ENCODE data around the gene CACNA1G.

Gene CACNA1G

GRCh38 chr17:50624321-50624934, 63.9 kb downstream of the CACNA1G start:
- no peaks in the 10 kb centered on the region for H3K27me3 ChIP-seq (ENCODE audit: control insufficient read depth, insufficient read depth, low read length)
- no peaks in the 10 kb centered on the region for H3K9me3 ChIP-seq (replicated peaks; ENCODE audit: low read length)
- no peak overlapping the region for H3K4me3 ChIP-seq (ENCODE audit: low read length)
- H3K4me1 ChIP-seq (ENCODE audit: control insufficient read depth, insufficient read depth, low read length), result peaks cover under 1% of the 10 kb centered on the region
- H3K4me2 ChIP-seq (ENCODE audit: low read length), result no peak overlapping the region
- H3K36me3 ChIP-seq (ENCODE audit: insufficient read depth, low read length), result no peaks in the 10 kb centered on the region
- H3K9ac ChIP-seq (ENCODE audit: low read depth, low read length), result no peak overlapping the region

- Histone ChIP-seq H3K36me3 (ENCODE audit: insufficient read depth, low read length) (no peaks in the 10 kb centered on the region), H3K4me2 (ENCODE audit: low read length) (no peak overlapping the region), H3K4me1 (ENCODE audit: control insufficient read depth, insufficient read depth, low read length) (no peaks in the 10 kb centered on the region), H3K27me3 (ENCODE audit: control insufficient read depth, insufficient read depth, low read length) (no peaks in the 10 kb centered on the region), H3K9me3 (replicated peaks; ENCODE audit: low read length) (no peaks in the 10 kb centered on the region), H3K4me3 (ENCODE audit: low read length) (no peak overlapping the region), H3K9ac (ENCODE audit: low read depth, low read length) (no peak overlapping the region)
Measured at GRCh38 chr17:50625032-50625871, 64.7 kb downstream of the CACNA1G start.

- Histone ChIP-seq H3K36me3 (ENCODE audit: insufficient read depth, low read length) (no peaks in the 10 kb centered on the region), H3K4me2 (ENCODE audit: low read length) (no peak overlapping the region), H3K4me1 (ENCODE audit: control insufficient read depth, insufficient read depth, low read length) (peaks cover 3% of the 10 kb centered on the region), H3K9ac (ENCODE audit: low read depth, low read length) (no peak overlapping the region), H3K27me3 (ENCODE audit: control insufficient read depth, insufficient read depth, low read length) (no peaks in the 10 kb centered on the region), H3K9me3 (replicated peaks; ENCODE audit: low read length) (no peaks in the 10 kb centered on the region), H3K4me3 (ENCODE audit: low read length) (no peak overlapping the region)
Measured at GRCh38 chr17:50626037-50626574, 65.6 kb downstream of the CACNA1G start.

- no peak overlapping the region for H3K9ac ChIP-seq (ENCODE audit: low read depth, low read length)
- no peak overlapping the region for H3K4me3 ChIP-seq (ENCODE audit: low read length)
- peaks cover 14% of the 10 kb centered on the region for H3K4me1 ChIP-seq (ENCODE audit: control insufficient read depth, insufficient read depth, low read length)
- no peaks in the 10 kb centered on the region for H3K36me3 ChIP-seq (ENCODE audit: insufficient read depth, low read length)
- no peaks in the 10 kb centered on the region for H3K9me3 ChIP-seq (replicated peaks; ENCODE audit: low read length)
- H3K4me2 ChIP-seq (ENCODE audit: low read length), result no peak overlapping the region
- no peaks in the 10 kb centered on the region for H3K27me3 ChIP-seq (ENCODE audit: control insufficient read depth, insufficient read depth, low read length)
Measured at GRCh38 chr17:50627036-50627781, 66.7 kb downstream of the CACNA1G start.

- Histone ChIP-seq H3K9ac (ENCODE audit: low read depth, low read length) (no peak overlapping the region), H3K9me3 (replicated peaks; ENCODE audit: low read length) (no peaks in the 10 kb centered on the region), H3K4me3 (ENCODE audit: low read length) (no peak overlapping the region), H3K4me2 (ENCODE audit: low read length) (no peak overlapping the region), H3K27me3 (ENCODE audit: control insufficient read depth, insufficient read depth, low read length) (no peaks in the 10 kb centered on the region), H3K36me3 (ENCODE audit: insufficient read depth, low read length) (no peaks in the 10 kb centered on the region), H3K4me1 (ENCODE audit: control insufficient read depth, insufficient read depth, low read length) (peaks cover 15% of the 10 kb centered on the region)
Measured at GRCh38 chr17:50627782-50628601, 67.5 kb downstream of the CACNA1G start.

GRCh38 chr17:50629902-50630301, 69.4 kb downstream of the CACNA1G start:
- Histone ChIP-seq H3K36me3 (ENCODE audit: insufficient read depth, low read length) (no peaks in the 10 kb centered on the region), H3K4me1 (ENCODE audit: control insufficient read depth, insufficient read depth, low read length) (peaks cover 21% of the 10 kb centered on the region), H3K9me3 (replicated peaks; ENCODE audit: low read length) (no peaks in the 10 kb centered on the region), H3K4me3 (ENCODE audit: low read length) (no peak overlapping the region), H3K4me2 (ENCODE audit: low read length) (no peak overlapping the region), H3K9ac (ENCODE audit: low read depth, low read length) (no peak overlapping the region), H3K27me3 (ENCODE audit: control insufficient read depth, insufficient read depth, low read length) (no peaks in the 10 kb centered on the region)

GRCh38 chr17:50630524-50631194, 70.1 kb downstream of the CACNA1G start:
- no peaks in the 10 kb centered on the region for H3K9me3 ChIP-seq (replicated peaks; ENCODE audit: low read length)
- H3K4me1 ChIP-seq (ENCODE audit: control insufficient read depth, insufficient read depth, low read length), result peaks cover 21% of the 10 kb centered on the region
- H3K9ac ChIP-seq (ENCODE audit: low read depth, low read length), result no peak overlapping the region
- no peaks in the 10 kb centered on the region for H3K36me3 ChIP-seq (ENCODE audit: insufficient read depth, low read length)
- H3K27me3 ChIP-seq (ENCODE audit: control insufficient read depth, insufficient read depth, low read length), result no peaks in the 10 kb centered on the region
- H3K4me3 ChIP-seq (ENCODE audit: low read length), result no peak overlapping the region
- H3K4me2 ChIP-seq (ENCODE audit: low read length), result no peak overlapping the region

GRCh38 chr17:50631195-50631907, 70.8 kb downstream of the CACNA1G start:
- Histone ChIP-seq H3K9ac (ENCODE audit: low read depth, low read length) (no peak overlapping the region), H3K36me3 (ENCODE audit: insufficient read depth, low read length) (peaks cover 1% of the 10 kb centered on the region), H3K4me2 (ENCODE audit: low read length) (no peak overlapping the region), H3K4me1 (ENCODE audit: control insufficient read depth, insufficient read depth, low read length) (peaks cover 27% of the 10 kb centered on the region), H3K9me3 (replicated peaks; ENCODE audit: low read length) (no peaks in the 10 kb centered on the region), H3K4me3 (ENCODE audit: low read length) (no peak overlapping the region), H3K27me3 (ENCODE audit: control insufficient read depth, insufficient read depth, low read length) (no peaks in the 10 kb centered on the region)

- no peaks in the 10 kb centered on the region for H3K9me3 ChIP-seq (replicated peaks; ENCODE audit: low read length)
- H3K9ac ChIP-seq (ENCODE audit: low read depth, low read length), result no peak overlapping the region
- no peaks in the 10 kb centered on the region for H3K27me3 ChIP-seq (ENCODE audit: control insufficient read depth, insufficient read depth, low read length)
- no peak overlapping the region for H3K4me2 ChIP-seq (ENCODE audit: low read length)
- H3K36me3 ChIP-seq (ENCODE audit: insufficient read depth, low read length), result peaks cover 3% of the 10 kb centered on the region
- H3K4me1 ChIP-seq (ENCODE audit: control insufficient read depth, insufficient read depth, low read length), result peaks cover 34% of the 10 kb centered on the region
- H3K4me3 ChIP-seq (ENCODE audit: low read length), result no peak overlapping the region
Measured at GRCh38 chr17:50631908-50632571, 71.5 kb downstream of the CACNA1G start.

GRCh38 chr17:50632637-50633036, 72.1 kb downstream of the CACNA1G start:
- Histone ChIP-seq H3K36me3 (ENCODE audit: insufficient read depth, low read length) (peaks cover 3% of the 10 kb centered on the region), H3K4me2 (ENCODE audit: low read length) (no peak overlapping the region), H3K4me3 (ENCODE audit: low read length) (no peak overlapping the region), H3K9ac (ENCODE audit: low read depth, low read length) (no peak overlapping the region), H3K27me3 (ENCODE audit: control insufficient read depth, insufficient read depth, low read length) (no peaks in the 10 kb centered on the region), H3K9me3 (replicated peaks; ENCODE audit: low read length) (no peaks in the 10 kb centered on the region), H3K4me1 (ENCODE audit: control insufficient read depth, insufficient read depth, low read length) (peaks cover 40% of the 10 kb centered on the region)

Measured in skeletal muscle satellite cell (primary cell).